HG02763 (cell line): ENCODE measurements around the gene PIGZ.

Source experiments
- ATAC-seq: cut with Tn5 transposase; IDR thresholded peaks from one replicate; pipeline ENCODE4 v1.9.1; 2021; ENCODE audit warnings: mild to moderate bottlenecking, moderate library complexity; ENCODE audit not compliant: unreplicated experiment

The PIGZ gene

DNA sequence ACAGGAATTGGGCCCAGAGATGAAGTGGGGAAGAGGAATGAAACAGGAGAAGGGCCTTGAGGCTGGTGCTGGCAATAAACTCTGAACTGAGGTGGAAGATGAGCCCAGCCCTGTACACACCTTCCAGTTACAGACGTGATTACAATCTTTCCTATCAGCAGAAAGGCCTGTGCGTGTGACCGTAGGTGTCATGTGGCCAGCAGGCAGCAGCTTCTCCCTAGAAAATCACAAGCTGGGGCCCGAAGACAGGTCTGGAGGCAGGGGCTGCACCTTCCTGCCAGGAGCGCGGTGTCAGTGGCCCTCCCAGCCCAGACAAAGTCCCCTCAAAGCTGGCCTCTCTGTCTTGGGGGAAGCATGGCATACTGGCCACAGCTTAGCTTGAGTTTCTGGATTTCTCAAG is 16.7 kb upstream of the PIGZ start:
- no peak for ATAC-seq

DNA sequence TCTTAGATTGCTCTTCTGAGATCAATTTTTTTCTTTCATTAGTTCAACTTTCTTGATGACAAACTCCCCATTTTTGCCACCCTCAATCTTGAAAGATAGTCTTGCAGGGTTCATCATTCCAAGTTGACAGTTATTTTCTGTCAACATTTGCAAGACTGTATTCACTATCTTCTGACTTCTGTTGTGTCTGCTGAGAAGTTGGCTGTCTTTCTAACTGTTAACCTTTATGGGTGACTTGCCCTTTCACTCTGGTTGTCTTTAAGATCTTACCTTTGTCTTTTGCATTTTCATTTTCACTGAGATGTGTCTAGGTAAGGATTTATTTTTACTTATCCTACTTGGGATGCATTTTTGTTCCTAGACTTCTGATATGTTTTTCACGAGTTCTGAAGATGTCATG is 14.6 kb upstream of the PIGZ start:
- ATAC-seq, result no peak

DNA sequence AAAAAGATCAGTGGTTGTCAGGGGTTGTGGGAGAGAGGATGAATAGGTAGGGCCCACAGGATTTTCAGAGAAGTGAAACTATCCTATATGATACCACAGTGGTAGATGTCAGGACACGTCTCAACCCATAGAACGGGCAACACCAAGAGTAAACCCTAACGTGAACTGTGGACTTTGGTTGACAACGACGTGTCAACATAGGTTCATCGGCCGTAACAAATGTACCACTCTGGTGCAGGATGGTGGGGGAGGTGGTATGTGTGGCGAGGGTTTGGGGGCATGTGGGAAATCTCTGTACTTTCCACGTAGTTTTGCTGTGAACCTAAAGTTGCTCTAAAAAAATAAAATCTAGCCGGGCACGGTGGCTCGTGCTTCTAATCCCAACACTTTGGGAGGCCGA is 13.0 kb upstream of the PIGZ start:
- ATAC-seq, result no peak

DNA sequence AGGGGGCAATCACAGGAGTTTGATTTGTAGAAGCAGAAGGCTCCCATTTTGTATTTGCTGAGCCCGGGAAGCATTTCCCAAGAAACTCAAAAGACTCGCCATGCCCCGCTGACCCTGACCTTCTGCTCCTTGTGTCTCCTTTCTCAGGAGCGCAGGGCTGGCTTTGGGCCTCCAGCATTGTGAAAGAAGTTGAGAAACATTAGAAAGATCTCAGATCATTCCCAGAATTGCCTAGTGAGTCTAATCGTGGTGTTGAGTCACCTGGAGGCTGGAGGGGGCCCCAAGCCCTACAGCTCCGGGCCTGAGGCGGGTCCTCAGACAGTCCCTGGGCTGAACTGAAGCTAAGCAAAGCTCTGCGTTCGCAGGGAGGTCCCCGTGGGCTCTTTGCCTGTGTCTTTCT is 10.9 kb upstream of the PIGZ start:
- no peak for ATAC-seq

DNA sequence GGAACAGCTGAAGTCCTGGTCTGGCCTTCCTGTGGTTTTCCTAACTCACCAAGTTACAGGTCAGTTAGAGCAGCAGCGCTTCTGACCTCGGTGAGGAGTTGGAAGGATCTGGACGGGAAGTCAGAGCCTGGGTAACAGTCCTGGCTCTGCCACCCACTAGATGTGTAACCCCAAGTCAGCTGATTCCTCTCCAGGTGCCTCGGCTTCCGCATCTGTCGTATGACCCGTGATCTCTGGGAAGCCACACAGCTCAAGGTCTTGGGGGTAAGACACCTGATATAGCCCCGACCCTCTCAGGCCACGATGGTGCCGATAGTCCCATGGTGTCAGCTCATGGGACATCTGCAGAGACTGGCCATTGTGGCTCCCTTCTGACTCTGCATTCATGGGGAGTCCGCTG is 8.3 kb upstream of the PIGZ start:
- ATAC-seq, result no peak

DNA sequence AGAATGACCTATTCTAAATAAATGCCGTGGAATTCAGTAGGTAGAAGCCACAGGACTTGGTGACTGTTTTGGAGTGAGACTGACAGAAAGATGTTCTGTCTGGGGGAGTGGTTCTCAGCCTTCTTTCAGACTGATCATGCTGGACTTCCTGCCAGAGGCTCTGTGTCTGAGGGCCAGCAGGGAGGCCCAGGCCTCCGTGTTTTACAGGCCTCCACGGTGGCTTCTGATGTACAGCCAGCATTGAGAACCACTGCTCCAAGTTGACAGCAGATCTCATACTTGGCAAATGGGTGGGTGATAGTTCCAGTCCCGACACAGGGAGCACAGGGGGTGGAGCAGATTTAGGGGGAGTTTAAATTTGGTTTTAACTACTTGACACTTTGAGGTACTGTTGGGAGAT is 6.7 kb upstream of the PIGZ start:
- no peak for ATAC-seq

DNA sequence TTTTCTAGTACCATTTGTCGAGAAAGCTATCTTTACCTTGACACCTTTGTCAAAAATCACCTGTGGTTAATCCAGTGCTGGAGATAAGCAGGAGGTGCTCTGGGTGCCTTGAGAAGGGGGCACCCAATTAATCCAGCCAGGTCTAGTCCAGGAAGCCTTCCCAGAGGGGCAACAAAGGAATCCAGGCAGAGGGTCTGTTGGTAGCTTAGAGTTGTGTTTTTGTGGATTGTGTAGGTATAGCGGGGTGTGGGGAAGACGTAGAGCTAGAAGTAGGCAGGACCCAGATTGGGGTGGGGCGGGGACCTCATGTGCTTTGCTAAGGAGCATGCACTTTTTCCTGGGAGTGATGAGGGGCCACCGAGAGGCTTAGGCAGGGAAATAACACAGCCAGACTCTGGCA is 6.0 kb upstream of the PIGZ start:
- ATAC-seq, result no peak

DNA sequence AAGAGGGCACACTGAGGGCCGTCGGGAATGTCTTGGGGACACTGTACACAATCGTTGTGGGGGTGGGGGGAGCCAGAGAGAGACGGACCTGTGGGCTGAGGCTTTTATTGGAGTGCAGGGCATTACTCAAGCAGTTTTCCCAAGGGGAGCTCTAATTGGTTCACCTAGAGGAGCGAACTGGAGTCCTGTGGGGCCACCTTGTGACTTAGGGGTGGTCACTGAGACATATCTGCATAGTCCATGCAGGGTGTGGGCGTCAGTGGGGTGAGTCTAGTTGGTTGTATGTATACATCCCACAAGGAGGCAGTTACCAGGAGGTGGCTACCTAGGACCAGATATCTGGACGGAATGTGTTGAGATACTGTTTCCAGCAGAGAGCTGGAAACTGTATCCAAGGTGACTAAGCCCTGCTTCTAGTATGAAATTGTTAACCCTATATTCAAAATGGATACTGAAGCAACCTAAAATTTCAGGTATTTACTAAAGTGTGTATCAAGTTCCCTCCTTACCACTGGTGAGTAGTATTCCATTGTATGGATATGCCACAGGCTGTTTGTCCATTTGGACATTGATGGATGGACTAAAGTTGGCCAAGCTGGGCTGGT is 2.6 kb upstream of the PIGZ start:
- ATAC-seq, result no peak

DNA sequence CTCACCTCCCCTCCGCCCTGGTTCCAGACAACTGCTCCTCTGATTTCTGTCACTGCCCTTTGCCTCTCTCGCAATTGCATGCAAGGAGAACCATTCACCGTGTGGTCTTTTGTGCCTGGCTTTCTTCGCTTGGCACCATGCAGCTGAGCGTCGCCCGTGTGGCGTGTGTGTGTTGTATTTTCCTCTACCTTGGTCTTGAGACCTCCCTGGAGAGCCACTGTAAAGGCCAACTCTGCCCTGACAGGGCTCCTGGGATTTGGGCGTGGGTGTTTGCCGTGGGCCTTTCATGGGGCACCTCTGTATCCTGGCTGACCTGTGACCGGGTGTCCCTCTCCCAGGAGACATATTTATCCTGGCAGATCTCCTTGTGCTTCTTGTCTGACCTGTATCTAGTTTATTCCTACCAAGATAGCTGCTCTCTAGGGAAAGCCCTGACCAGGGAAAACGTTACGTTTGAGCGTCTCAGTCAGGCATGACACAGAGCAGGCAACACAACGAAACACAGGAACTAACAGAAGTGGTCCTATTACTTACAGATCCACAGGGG is 2.0 kb upstream of the PIGZ start:
- ATAC-seq, result no peak

DNA sequence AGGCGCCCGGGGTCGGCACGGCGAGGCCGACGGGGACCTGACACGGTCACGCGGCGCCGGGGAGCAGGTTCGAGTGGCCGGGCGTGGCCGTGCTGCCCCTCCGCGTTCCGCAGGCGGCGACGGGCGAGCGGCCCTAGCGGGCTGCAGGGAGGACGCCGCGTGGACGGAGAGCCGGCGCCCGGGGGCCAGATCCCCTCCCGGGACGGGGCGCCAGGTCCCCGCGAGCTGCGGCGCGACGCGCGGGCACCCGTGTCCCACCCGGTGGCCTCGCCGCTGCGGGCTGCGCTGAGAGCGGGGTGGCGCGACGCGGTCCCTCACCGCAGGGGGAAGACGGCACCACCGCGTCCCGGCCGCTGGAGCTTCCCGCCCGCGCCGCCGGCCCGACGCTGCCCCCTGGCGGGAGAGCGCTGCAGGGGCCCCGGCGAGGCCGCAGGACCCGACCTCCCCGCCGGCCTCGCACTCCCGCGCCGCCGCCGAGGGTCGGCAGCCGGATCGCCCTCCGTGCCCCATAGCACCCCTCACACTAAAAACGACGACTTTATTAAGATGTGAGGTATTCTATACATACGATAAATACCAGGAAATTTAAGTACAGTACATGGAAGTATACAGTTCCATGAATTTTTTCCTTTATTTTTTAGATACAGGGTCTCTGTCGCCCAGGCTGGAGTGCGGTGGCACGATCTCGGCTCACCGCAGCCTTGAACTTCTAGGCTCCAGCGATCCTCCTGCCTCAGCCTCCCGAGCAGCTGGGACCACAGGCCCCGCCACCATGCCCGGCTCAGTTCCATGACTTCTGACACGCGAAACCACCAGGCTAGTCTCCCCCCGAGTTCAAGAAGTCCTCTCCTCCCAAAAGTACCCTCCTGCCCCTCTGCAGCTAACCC is 1.3 kb upstream of the PIGZ start:
- peak; percentile 56 for ATAC-seq

DNA sequence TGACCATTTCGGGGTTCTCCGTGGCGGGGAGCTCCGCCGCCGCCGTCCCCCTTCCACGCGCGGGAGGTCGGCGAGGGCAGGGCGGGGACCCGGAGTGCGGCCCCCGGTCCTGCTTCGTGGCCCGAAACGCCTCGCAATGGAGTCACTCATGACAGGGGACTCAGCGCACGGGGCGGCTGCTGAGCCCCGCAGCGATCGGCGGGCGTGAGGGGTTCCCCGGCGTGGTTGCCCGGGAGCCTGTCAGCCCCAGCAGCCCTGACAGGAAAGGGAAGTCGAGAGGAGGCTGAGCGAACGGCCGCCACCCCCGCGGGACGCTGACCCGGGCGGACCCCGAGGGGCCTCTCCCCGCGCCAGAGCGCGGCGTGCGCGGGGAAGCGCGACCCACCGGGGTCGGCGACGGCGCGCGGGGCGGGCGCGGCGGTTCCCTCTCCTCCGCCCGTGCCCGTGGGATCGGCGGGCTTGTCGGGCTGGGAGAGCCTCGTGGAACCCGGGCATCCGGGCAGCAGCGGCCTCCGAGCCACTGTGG is 564 bp upstream of the PIGZ start:
- ATAC-seq, result peak; percentile 45

DNA sequence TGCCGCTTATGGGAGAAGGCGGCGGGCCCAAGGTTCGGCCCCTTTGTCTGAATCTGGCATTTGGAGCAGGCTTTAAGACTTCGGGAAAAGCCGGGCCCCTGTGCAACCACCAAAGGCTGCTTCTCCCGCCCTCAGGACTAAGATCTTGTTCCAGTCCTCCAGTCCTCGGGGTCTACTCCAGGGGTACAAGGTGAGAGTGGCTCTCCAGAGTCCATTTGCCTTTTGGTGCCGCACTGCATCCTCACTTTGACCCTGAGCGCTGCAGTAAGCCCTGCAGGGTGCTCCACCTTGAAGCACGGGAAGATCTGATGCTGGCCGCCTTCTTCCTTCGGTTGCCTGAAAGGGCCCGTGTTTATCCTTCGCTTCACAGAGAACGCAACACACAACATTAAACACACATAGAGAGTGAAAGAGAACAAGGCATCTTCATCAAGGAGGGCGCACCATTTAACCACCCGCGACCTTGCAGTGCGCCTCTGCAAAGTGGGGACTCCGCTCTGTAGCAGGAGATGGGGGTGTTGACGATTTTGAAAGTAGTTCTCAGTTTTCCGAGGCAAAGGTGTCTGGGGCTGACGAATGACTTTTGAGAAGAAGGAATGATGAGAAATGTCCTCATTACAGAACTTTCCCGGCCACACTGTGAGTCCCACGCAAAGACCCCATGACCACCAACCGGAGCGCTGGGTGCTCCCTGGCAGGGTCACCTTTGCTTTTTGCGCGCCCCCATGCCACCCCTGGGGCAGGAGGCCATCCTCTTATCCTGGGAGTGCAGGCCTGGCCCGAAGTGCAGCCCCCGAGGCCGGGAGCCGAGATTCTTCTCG is 1.0 kb downstream of the PIGZ start:
- ATAC-seq, result no peak

DNA sequence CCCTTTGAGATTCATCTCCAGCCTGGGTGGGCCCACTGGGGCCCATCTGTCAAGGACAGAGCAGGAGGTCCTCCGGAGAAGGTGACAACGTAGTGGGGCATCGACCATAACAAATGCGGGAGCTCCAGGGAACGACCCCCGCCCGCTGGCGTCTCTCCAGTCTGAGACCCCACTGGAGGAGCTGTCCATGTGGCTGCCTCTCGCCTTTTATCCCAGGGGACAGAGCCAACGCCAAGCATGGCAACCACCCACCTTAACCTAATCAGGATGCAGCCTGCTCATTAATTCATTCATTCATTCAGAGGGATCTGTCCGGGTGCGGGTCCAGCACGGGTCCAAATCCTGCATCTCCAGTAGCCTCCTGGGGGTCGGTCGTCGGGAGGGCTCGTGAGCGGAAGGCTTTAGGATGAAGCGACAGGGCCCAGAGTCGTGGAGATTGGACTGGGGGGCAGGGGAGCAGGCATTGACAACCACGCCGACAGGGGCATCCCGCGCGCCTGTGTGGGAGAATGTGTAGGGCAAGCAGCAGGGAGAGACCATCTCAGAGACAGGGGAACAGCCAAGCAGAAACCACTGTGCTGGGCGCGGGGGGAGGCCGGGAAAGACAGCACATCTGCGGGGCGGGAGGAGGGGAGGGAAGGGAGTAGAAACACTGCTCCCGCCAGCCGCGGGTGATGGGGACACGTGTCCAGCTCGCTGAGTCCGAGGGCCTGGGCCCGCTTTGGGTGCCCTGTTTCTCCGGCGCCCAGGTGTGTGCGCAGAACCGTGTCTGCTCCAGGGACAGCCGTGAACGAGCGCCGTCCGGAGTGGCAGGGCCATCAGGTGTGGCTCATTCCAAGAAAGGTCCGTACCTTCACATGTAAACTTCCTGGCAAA is 1.9 kb downstream of the PIGZ start:
- ATAC-seq, result no peak

DNA sequence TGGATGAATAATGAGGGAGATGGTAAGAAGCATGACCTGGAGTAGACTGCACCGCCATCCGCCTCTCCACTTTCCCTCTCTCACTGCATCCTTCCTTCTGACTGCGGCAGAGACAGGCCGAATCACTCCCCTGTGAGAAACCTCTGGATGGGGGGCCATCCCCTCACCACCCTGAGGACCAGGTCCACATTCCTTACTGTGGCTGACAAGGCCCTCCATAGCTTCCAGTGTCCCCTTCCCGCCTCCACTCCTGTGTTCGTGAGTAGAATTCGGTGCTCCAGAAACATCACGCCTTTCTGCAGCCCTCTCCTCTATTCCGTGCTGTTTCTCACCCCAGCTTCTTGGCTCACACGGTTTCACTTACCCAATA is 2.8 kb downstream of the PIGZ start:
- no peak for ATAC-seq

DNA sequence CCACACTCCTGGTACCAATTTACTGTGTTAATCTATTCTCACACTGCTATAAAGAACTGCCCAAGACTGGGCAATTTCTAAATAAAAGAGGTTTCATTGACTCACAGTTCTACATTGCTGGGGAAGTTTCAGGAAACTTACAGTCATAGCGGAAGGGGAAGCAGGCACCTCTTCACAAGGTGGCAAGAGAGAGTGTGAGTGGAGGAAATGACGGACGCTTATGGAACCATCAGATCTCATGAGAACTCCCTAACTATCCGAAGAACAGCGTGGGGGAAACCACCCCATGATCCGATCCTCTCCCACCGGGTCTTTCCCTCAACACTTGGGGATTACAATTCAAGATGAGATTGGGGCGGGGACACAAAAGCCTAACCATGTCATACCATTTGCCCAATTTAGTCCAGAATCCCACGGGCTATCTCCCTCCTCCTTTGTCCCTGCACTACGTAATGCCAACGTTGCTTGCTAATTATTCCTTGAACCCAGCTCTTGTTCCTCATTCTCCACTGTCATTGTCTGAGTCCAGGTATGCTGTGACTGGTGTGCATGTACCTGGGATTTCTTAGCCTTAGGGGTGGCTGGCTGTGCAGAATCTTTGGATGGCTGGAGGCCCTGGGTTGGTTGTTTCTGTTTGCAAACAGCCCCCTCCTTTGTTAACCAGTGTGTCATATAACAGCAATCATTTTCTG is 3.4 kb downstream of the PIGZ start:
- ATAC-seq, result no peak

DNA sequence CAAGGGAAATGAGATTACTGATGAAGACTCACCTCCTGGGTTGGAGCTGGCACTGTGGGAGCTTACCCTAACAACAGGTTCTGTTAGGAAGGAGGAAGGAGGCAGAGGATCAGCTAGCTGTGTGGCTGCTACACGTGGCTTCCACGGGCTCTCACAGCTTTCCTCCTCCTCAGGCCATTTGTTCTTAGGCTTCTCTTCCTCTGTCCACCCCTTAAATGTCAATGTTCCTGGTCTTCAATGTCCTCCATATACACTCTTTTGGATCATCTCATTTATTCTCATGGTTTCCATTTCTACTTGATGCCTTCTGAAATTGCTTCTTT is 5.0 kb downstream of the PIGZ start:
- no peak for ATAC-seq

DNA sequence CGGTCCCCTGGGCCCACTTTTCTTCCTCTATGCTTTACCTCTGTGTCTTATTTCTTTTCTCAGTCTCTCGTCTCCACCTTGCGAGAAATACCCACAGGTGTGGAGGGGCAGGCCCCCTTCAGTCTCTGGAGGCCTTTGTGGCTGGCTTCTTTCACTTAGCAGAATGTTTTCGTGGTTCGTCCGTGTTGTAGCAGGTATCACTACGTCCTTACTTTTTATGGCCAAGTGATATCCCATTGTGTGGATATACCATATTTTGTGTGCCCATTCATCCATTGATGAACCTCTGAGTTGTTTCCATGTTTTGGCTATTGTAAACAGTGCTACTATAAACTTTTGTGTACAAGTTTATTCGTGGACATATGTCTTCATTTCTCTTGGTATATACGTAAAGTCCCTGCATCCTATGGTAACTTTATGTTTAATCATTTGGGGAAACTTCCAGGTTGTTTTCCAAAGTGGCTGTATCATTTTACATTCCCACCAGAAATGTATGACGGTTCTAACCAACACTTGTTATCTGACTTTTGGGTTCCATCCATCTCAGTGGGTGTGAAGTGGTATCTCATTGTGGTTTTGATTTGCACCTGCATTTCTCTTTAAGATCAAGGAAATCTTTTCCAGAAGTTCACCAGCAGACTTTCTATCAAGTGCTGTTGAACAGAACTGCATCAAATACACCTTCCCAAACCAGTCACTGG is 5.6 kb downstream of the PIGZ start:
- no peak for ATAC-seq

DNA sequence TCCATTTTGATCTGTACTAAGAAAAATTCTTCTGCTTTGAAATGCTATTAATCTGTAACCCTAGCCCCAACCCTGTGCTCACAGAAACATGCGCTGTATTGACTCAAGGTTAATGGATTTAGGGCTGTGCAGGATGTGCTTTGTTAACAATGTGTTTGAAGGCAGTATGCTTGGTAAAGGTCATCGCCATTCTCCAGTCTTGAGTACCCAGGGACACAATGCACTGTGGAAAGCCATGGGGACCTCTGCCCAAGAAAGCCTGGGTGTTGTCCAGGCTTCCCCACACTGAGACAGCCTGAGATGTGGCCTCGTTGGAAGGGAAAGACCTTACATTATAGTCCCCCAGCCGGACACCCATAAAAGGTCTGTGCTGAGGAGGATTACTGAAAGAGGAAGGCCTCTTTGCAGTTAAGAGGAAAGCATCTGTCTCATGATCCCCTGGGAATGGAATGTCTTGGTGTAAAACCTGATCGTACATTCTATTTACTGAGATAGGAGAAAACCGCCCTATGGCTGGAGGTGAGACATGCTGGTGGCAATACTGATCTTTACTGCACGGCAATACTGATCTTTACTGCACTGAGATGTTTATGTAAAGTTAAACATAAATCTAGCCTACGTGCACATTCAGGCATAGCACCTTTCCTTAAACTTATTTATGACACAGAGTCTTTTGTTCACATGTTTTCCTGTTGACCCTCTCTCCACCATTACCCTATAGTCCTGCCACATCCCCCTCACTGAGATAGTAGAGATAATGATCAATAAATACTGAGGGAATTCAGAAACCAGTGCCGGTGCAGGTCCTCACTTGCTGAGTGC is 6.3 kb downstream of the PIGZ start:
- no peak for ATAC-seq
